ENCODE data around the gene XPC. TPM values are rescaled to one million over a fixed set of nuclear protein-coding genes. Genes with fewer than 3 reads are reported as not detected.
A peak's percentile ranks its signal among the peaks of the same experiment; 100 is the strongest.

Gene XPC
- total RNA-seq, 1 donor from 2014 or later = 40.1 TPM

DNA sequence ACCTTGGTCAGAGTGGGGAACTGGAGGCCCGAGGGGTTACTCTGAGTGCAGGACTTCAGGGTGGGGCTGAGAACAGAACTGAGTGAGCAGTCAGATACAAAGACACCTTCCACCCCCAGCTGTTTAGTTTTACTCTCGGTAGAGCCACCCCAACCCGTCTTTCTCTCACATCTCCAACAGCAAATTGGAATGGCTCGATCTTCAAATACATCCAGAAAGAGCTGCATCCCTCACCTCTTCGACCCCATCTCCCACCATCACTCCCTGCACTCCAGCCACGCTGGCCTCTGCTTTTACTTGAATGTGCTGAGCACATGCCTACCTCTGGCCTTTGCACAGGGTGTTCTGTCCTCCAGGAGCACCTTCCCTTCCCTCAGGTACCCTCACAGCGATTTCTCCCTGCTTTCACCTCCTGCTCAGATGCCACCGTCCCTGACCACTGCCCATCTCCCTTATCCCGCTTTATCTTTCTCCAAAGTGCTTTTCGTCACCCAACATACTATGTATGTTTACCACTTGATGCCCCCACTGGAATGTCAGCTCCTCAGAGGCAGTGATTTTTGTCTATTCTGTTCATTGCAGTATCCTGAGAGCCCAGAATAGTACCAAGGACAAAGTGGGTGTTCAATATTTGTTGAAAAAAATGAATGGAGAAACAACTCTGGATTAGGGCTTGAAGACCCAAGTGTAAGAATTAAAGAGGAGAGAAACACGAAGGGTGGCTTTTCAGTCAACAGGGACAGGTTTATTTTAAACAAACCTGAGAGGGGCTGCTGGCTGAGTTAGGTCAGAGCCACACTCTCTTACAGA lies 58.1 kb downstream of the XPC start:
- Mint-ChIP-seq H3K4me1 (ENCODE audit: low read depth) (peaks cover 11% of the 10 kb centered on the region), H3K27ac (peak overlapping the region; percentile 5), H3K27me3 (no peaks in the 10 kb centered on the region)

DNA sequence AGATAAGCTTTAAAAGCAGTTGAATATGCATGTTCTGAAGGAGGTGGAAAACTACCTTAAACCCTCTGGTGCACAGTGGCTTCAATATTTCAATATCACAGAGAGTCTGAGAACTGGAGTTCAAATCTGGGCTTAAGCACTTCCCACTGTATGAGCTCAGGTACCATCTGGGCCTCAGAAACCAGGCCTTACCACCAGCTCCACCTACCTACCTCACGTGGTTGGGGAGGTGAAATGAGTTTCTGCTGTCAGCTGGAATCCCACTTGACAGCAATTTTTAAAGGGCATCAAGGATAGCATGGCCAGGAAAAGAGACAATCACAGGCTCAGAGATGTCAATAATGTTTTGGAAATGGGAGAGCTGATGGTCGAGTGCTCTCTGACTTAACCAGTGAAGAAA lies 58.8 kb downstream of the XPC start:
- TF ChIP-seq, protein P1, sequence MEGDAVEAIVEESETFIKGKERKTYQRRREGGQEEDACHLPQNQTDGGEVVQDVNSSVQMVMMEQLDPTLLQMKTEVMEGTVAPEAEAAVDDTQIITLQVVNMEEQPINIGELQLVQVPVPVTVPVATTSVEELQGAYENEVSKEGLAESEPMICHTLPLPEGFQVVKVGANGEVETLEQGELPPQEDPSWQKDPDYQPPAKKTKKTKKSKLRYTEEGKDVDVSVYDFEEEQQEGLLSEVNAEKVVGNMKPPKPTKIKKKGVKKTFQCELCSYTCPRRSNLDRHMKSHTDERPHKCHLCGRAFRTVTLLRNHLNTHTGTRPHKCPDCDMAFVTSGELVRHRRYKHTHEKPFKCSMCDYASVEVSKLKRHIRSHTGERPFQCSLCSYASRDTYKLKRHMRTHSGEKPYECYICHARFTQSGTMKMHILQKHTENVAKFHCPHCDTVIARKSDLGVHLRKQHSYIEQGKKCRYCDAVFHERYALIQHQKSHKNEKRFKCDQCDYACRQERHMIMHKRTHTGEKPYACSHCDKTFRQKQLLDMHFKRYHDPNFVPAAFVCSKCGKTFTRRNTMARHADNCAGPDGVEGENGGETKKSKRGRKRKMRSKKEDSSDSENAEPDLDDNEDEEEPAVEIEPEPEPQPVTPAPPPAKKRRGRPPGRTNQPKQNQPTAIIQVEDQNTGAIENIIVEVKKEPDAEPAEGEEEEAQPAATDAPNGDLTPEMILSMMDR (IDR thresholded peaks at IDR 0.05; ENCODE audit: unreplicated experiment) = no peak
- Mint-ChIP-seq H3K4me3 (ENCODE audit: low read depth) (no peak overlapping the region), H3K27ac (no peak overlapping the region), H3K9me3 (ENCODE audit: low read depth) (no peaks in the 10 kb centered on the region), H3K36me3 (ENCODE audit: insufficient read depth) (peaks cover 13% of the 10 kb centered on the region), H3K4me1 (ENCODE audit: low read depth) (peaks cover 12% of the 10 kb centered on the region), H3K27me3 (no peaks in the 10 kb centered on the region)
- DNase-seq (ENCODE audit: low spot score, unreplicated experiment) = no peak

More for the DNA sequence above, 58.1 kb downstream of the XPC start:
- Mint-ChIP-seq H3K9me3 (ENCODE audit: low read depth) (no peaks in the 10 kb centered on the region), H3K4me3 (ENCODE audit: low read depth) (no peak overlapping the region), H3K36me3 (ENCODE audit: insufficient read depth) (peaks cover 13% of the 10 kb centered on the region)
- no peak for DNase-seq (ENCODE audit: low spot score, unreplicated experiment)
- TF ChIP-seq, protein P1 (IDR thresholded peaks at IDR 0.05; ENCODE audit: unreplicated experiment) = no peak

GRCh38 chr3:14118400-14119381 lies 59.7 kb downstream of the XPC start:
- peaks cover 14% of the 10 kb centered on the region for H3K4me1 Mint-ChIP-seq (ENCODE audit: low read depth)
- no peaks in the 10 kb centered on the region for H3K9me3 Mint-ChIP-seq (ENCODE audit: low read depth)
- peaks cover 14% of the 10 kb centered on the region for H3K36me3 Mint-ChIP-seq (ENCODE audit: insufficient read depth)
- H3K27ac Mint-ChIP-seq = no peak overlapping the region
- TF ChIP-seq, protein P1 (IDR thresholded peaks at IDR 0.05; ENCODE audit: unreplicated experiment) = no peak
- no peaks in the 10 kb centered on the region for H3K27me3 Mint-ChIP-seq
- H3K4me3 Mint-ChIP-seq (ENCODE audit: low read depth) = no peak overlapping the region
- no peak for DNase-seq (ENCODE audit: low spot score, unreplicated experiment)

DNA sequence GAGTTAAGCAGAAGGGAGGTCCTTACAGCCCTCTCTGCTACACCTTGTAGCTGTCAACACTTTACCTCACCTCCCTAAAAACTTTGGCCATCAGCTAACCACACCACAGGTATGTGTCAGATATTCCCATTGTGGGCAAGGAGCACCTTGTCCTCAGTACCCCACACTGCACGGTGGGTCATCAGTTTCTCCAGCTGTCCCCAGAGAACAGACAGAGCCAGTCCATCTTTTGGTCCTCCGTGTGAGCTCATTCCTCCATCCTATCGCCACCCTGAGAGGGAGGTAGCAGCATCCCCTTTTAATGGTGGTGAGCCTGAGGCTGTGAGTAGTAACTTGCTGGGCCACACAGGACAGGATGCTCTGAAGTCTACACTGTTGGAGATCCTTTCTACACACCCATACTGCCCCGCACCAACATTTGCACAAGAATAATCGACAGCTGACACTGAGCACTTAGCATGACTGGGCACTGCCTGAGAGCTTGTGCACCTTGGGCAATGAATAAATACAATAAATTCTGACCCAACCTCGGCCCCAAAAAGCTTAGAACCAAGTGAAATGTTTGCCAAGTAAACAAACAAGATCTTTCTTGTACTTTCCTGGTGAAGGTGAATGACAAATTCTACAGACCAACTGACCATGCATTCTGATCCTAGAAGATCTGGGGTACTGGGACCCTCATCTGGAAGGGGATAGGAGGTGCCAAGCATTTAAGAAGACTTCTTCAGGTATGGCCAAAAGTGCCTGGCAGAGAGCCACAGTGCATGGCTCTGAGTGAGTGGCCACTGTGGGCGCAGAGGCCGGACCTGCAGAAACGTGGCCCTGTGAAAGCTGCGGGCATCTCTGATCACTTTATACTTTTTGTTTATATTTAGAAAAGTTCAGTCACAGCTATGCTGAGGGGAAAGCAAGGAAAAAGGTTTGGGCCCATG lies 60.7 kb downstream of the XPC start:
- Mint-ChIP-seq H3K36me3 (ENCODE audit: insufficient read depth) (peaks cover 16% of the 10 kb centered on the region), H3K9me3 (ENCODE audit: low read depth) (no peaks in the 10 kb centered on the region), H3K4me1 (ENCODE audit: low read depth) (peaks cover 8% of the 10 kb centered on the region), H3K27me3 (no peaks in the 10 kb centered on the region), H3K27ac (no peak overlapping the region), H3K4me3 (ENCODE audit: low read depth) (no peak overlapping the region)
- TF ChIP-seq, protein P1 (IDR thresholded peaks at IDR 0.05; ENCODE audit: unreplicated experiment) = no peak
- no peak for DNase-seq (ENCODE audit: low spot score, unreplicated experiment)

Data from progenitor cell of endocrine pancreas (in vitro differentiated cells).